Panc1 (cell line): ENCODE data around the gene ZDHHC4. TPM values are rescaled to one million over a fixed set of nuclear protein-coding genes. Genes with fewer than 3 reads are reported as not detected.

Source experiments
- ATAC-seq: fragments of 200-7000 bp; cut with Tn5 transposase; 2 replicates; pipeline ENCODE4 v1.9.1; 2020; ENCODE audit warnings: mild to moderate bottlenecking, moderate library complexity
- BruUV-seq: library from RNA; stranded (reverse); fragments of 400-500 nt; replicated peaks from 2 replicates; lab custom pipeline; 2021; lab: Mats Ljungman, UMichigan
- CTCF ChIA-PET: fragments of 300-600 bp; sonication (Branson Sonifier 250); formaldehyde crosslinking; loops from one replicate; lab custom pipeline; 2022; ENCODE audit warnings: antibody characterized with exemption; lab: Charles Lee
- POLR2A ChIA-PET: fragments of 300-600 bp; sonication (Branson Sonifier 250); formaldehyde crosslinking; loops from one replicate; lab custom pipeline; 2022; ENCODE audit warnings: antibody characterized with exemption; lab: Charles Lee
- DNase-seq: peaks from one replicate; pipeline ENCODE4 v3.0.0-alpha.2; 2010; ENCODE audit warnings: low read depth, low spot score
- H3K27ac ChIP-seq: 2 replicates; pipeline ENCODE4 v1.5.1; 2011; ENCODE audit warnings: mild to moderate bottlenecking, low read length, inconsistent platforms
- H3K27me3 ChIP-seq: fragments of 200-500 bp; sonication (Bioruptor generic); 2 replicates; pipeline ENCODE4 v1.6.0; 2014; ENCODE audit warnings: low read length, inconsistent platforms; ENCODE audit not compliant: control insufficient read depth, insufficient read depth
- H3K36me3 ChIP-seq: fragments of 200-500 bp; sonication (Bioruptor generic); 2 replicates; pipeline ENCODE4 v1.5.1; 2014; ENCODE audit warnings: inconsistent platforms, mild to moderate bottlenecking, low read length, moderate library complexity; ENCODE audit not compliant: control insufficient read depth, insufficient read depth
- H3K4me1 ChIP-seq: 2 replicates; pipeline ENCODE4 v1.5.1; 2011; ENCODE audit warnings: inconsistent platforms, mild to moderate bottlenecking, low read length, moderate library complexity; ENCODE audit not compliant: control insufficient read depth, insufficient read depth
- H3K4me3 ChIP-seq, 2 experiments: 2 replicates each; pipeline ENCODE4 v1.5.1; 2011 to 2012; ENCODE audit warnings: low read depth in 2 of 2, low read length in 2 of 2, mild to moderate bottlenecking in 2 of 2, inconsistent platforms in 1 of 2, moderate library complexity in 1 of 2
- H3K9me3 ChIP-seq: fragments of 200-500 bp; sonication (Bioruptor generic); 2 replicates; pipeline ENCODE4 v1.5.1; 2014; ENCODE audit warnings: low read depth, mild to moderate bottlenecking, inconsistent platforms, low read length, moderate library complexity; ENCODE audit not compliant: control insufficient read depth, insufficient read depth
- POLR2AphosphoS5 ChIP-seq: IDR thresholded peaks from 2 replicates; pipeline ENCODE4 v1.6.1; 2012; ENCODE audit warnings: mild to moderate bottlenecking, low read depth, low read length, moderate library complexity
- SIN3A ChIP-seq: IDR thresholded peaks from 2 replicates; pipeline ENCODE4 v1.6.1; 2012; ENCODE audit warnings: low read depth, mild to moderate bottlenecking, low read length, moderate library complexity, borderline replicate concordance; ENCODE audit not compliant: insufficient read depth
- TCF7L2 ChIP-seq: IDR thresholded peaks from 2 replicates; pipeline ENCODE4 v1.6.1; 2011; ENCODE audit warnings: mild to moderate bottlenecking, low read depth, low read length, inconsistent platforms
- in situ Hi-C: cut with HindIII; loops from 2 replicates; pipeline ENCODE4 v1.10.0; 2016; ENCODE audit warnings: low sequenced_read_pairs, low pct_unique_long_range_greater_than_20kb
- intact Hi-C: fragments of 100-400 bp; cut with micrococcal nuclease; formaldehyde crosslinking; loops from one replicate; pipeline ENCODE4 v1.10.0; 2022; ENCODE audit not compliant: unreplicated experiment
- total RNA-seq: library from RNA; stranded (reverse); gene quantifications from one replicate; pipeline ENCODE4 v1.2.1, GENCODE V29; 2021; ENCODE audit not compliant: unreplicated experiment
- TF ChIP-seq, protein P1 (sequence below), 2 experiments: IDR thresholded peaks; 2 replicates each; pipeline ENCODE4 v1.6.1; 2011 to 2012; ENCODE audit warnings: low read depth in 2 of 2, control low read depth in 1 of 2, low read length in 1 of 2, mild to moderate bottlenecking in 1 of 2, moderate library complexity in 1 of 2; ENCODE audit not compliant: insufficient read depth in 1 of 2
- TF ChIP-seq, protein P2 (sequence below): fragments of 450-650 bp; IDR thresholded peaks from 2 replicates; pipeline ENCODE4 v1.5.1; 2017; ENCODE audit warnings: mild to moderate bottlenecking

The ZDHHC4 gene
- total RNA-seq, 1 experiment from 2014 or later, result 113 TPM

DNA sequence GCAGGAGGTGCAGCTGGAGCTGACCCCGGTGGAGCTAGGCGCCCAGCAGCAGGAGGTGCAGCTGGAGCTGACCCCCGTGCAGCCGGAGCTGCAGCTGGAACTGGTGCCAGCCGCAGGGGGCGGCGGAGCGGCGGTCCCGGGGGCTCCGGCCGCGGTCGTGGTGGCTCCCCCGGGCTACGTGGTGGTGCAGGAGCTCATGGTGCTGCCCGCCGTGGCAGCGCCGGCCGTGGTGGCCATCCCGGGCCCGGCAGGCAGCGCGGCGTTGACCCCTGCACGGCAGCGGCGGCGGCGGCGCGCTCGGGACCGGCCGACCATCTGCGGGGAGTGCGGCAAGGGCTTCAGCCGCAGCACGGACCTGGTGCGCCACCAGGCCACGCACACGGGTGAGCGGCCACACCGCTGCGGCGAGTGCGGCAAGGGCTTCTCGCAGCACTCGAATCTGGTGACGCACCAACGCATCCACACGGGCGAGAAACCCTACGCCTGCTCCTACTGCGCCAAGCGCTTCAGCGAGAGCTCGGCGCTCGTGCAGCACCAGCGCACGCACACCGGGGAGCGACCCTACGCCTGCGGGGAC is 45.0 kb downstream of the ZDHHC4 start:
- no peaks in the 10 kb centered on the region for H3K9me3 ChIP-seq
- H3K36me3 ChIP-seq, result no peaks in the 10 kb centered on the region
- in situ Hi-C loops (no loop called here), intact Hi-C loops (no loop called here)
- no peak overlapping the region for H3K27ac ChIP-seq
- no peak for ATAC-seq
- ChIA-PET CTCF (interaction anchor here (0.6 kb wide), 1 partner anchor 48 kb away, joined by 4 read pairs; no protein-coding TSS in a partner anchor), POLR2A (no interaction called here)
- H3K27me3 ChIP-seq, result no peaks in the 10 kb centered on the region
- no peak for DNase-seq
- TF ChIP-seq SIN3A (no peak), POLR2AphosphoS5 (no peak), TCF7L2 (no peak)
- TF ChIP-seq, protein P1, sequence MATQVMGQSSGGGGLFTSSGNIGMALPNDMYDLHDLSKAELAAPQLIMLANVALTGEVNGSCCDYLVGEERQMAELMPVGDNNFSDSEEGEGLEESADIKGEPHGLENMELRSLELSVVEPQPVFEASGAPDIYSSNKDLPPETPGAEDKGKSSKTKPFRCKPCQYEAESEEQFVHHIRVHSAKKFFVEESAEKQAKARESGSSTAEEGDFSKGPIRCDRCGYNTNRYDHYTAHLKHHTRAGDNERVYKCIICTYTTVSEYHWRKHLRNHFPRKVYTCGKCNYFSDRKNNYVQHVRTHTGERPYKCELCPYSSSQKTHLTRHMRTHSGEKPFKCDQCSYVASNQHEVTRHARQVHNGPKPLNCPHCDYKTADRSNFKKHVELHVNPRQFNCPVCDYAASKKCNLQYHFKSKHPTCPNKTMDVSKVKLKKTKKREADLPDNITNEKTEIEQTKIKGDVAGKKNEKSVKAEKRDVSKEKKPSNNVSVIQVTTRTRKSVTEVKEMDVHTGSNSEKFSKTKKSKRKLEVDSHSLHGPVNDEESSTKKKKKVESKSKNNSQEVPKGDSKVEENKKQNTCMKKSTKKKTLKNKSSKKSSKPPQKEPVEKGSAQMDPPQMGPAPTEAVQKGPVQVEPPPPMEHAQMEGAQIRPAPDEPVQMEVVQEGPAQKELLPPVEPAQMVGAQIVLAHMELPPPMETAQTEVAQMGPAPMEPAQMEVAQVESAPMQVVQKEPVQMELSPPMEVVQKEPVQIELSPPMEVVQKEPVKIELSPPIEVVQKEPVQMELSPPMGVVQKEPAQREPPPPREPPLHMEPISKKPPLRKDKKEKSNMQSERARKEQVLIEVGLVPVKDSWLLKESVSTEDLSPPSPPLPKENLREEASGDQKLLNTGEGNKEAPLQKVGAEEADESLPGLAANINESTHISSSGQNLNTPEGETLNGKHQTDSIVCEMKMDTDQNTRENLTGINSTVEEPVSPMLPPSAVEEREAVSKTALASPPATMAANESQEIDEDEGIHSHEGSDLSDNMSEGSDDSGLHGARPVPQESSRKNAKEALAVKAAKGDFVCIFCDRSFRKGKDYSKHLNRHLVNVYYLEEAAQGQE (IDR thresholded peaks at IDR 0.05; ENCODE audit: insufficient read depth in 1 of 2, low read depth in 2 of 2, low read length in 1 of 2), result no peak
- TF ChIP-seq, protein P2, sequence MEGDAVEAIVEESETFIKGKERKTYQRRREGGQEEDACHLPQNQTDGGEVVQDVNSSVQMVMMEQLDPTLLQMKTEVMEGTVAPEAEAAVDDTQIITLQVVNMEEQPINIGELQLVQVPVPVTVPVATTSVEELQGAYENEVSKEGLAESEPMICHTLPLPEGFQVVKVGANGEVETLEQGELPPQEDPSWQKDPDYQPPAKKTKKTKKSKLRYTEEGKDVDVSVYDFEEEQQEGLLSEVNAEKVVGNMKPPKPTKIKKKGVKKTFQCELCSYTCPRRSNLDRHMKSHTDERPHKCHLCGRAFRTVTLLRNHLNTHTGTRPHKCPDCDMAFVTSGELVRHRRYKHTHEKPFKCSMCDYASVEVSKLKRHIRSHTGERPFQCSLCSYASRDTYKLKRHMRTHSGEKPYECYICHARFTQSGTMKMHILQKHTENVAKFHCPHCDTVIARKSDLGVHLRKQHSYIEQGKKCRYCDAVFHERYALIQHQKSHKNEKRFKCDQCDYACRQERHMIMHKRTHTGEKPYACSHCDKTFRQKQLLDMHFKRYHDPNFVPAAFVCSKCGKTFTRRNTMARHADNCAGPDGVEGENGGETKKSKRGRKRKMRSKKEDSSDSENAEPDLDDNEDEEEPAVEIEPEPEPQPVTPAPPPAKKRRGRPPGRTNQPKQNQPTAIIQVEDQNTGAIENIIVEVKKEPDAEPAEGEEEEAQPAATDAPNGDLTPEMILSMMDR, result no peak
- BruUV-seq, result no TSS peak
- no peak overlapping the region for H3K4me3 ChIP-seq
- no peaks in the 10 kb centered on the region for H3K4me1 ChIP-seq

DNA sequence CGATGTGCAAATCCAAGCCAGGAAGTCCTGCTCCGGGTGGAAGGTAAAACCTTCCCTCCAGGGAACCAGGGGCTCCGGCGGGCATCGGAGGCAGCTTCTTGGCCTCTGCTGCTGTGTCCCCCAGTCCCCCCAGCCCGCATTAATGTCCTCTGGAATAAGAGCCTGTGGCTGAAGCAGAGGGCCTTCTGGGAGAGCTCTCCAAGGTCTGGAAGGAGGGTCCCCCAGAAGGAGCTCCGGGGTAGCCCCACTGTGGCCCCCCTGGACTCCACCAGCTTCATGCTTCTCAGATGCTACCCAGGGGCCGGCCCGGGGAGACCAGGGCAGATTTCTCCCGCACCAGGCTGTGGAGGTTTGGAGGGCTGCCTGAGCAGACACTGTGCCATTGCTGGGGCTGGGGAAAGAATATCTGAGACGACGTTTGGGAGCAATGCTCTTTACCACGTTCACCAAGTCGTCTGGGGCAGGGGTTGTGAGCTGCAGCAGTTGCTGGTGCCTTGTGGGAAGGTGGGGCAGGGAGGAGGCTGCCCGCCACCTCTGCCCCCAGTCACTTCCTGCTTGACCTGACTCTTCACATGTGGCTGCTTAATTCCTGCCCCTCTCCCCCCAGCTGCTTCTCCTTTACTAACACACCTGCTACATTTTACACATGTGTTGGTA is 46.5 kb downstream of the ZDHHC4 start:
- Histone ChIP-seq H3K4me3 (no peak overlapping the region), H3K27me3 (no peaks in the 10 kb centered on the region), H3K4me1 (no peaks in the 10 kb centered on the region), H3K27ac (no peak overlapping the region), H3K36me3 (no peaks in the 10 kb centered on the region), H3K9me3 (no peaks in the 10 kb centered on the region)
- in situ Hi-C loops (no loop called here), intact Hi-C loops (no loop called here)
- TF ChIP-seq SIN3A (no peak), POLR2AphosphoS5 (no peak), TCF7L2 (no peak)
- TF ChIP-seq, protein P2, result no peak
- TF ChIP-seq, protein P1 (IDR thresholded peaks at IDR 0.05; ENCODE audit: insufficient read depth in 1 of 2, low read depth in 2 of 2, low read length in 1 of 2), result no peak
- CTCF ChIA-PET, result no interaction called here
- BruUV-seq, result no TSS peak
- POLR2A ChIA-PET, result no interaction called here
- no peak for DNase-seq
- ATAC-seq, result peak; percentile 20; the same call in 1 of the 2 replicates
